ENCODE measurements around the gene TMEM115.
A peak's percentile ranks its signal among the peaks of the same experiment; 100 is the strongest.

TMEM115 gene

GRCh38 chr3:50339485-50340146, 19.7 kb downstream of the TMEM115 start:
- Mint-ChIP-seq H3K36me3 (peaks cover 16 to 42% of the 10 kb centered on the region in 2 donors), H3K4me1 (peaks cover 32 to 74% of the 10 kb centered on the region in 2 donors), H3K4me3 (peak overlapping the region; percentile 90 to 94), H3K27ac (peak overlapping the region; percentile 98), H3K27me3 (no peaks in the 10 kb centered on the region), H3K9me3 (no peaks in the 10 kb centered on the region)
- no peak for DNase-seq
- ATAC-seq (replicated peaks): no peak

GRCh38 chr3:50338965-50339364, 20.4 kb downstream of the TMEM115 start:
- Mint-ChIP-seq H3K36me3 (peaks cover 21 to 47% of the 10 kb centered on the region in 2 donors), H3K27ac (peak overlapping the region; percentile 98), H3K27me3 (no peaks in the 10 kb centered on the region)

GRCh38 chr3:50337175-50337861, 22.0 kb downstream of the TMEM115 start:
- Mint-ChIP-seq H3K36me3 (peaks cover 26 to 50% of the 10 kb centered on the region in 2 donors), H3K9me3 (no peaks in the 10 kb centered on the region), H3K4me1 (peaks cover 34 to 77% of the 10 kb centered on the region in 2 donors), H3K27ac (peak overlapping the region; percentile 98), H3K4me3 (peak overlapping the region; percentile 90 to 94), H3K27me3 (no peaks in the 10 kb centered on the region)
- ATAC-seq (replicated peaks) (peak; percentile 79 to 82), DNase-seq (peak; percentile 99)

More at GRCh38 chr3:50338965-50339364, 20.4 kb downstream of the TMEM115 start:
- H3K4me1 Mint-ChIP-seq: peaks cover 37 to 79% of the 10 kb centered on the region in 2 donors
- H3K9me3 Mint-ChIP-seq: no peaks in the 10 kb centered on the region
- DNase-seq: no peak
- no peak for ATAC-seq (replicated peaks)
- H3K4me3 Mint-ChIP-seq: peak overlapping the region; percentile 90 to 94

GRCh38 chr3:50336452-50337174, 22.7 kb downstream of the TMEM115 start:
- peaks cover 26 to 50% of the 10 kb centered on the region in 2 donors for H3K36me3 Mint-ChIP-seq
- H3K9me3 Mint-ChIP-seq: no peaks in the 10 kb centered on the region
- peak overlapping the region; percentile 98 for H3K27ac Mint-ChIP-seq
- H3K4me1 Mint-ChIP-seq: peaks cover 34 to 70% of the 10 kb centered on the region in 2 donors
- ATAC-seq (replicated peaks): peak; percentile 33 to 35
- DNase-seq: no peak
- peak overlapping the region; percentile 90 to 94 for H3K4me3 Mint-ChIP-seq
- no peaks in the 10 kb centered on the region for H3K27me3 Mint-ChIP-seq

GRCh38 chr3:50334339-50335075, 24.8 kb downstream of the TMEM115 start:
- Mint-ChIP-seq H3K4me1 (peaks cover 34 to 61% of the 10 kb centered on the region in 2 donors), H3K4me3 (no peak overlapping the region), H3K9me3 (no peaks in the 10 kb centered on the region), H3K27ac (peak overlapping the region; percentile 14), H3K27me3 (no peaks in the 10 kb centered on the region), H3K36me3 (peaks cover 43 to 57% of the 10 kb centered on the region in 2 donors)
- no peak for ATAC-seq (replicated peaks)
- no peak for DNase-seq

GRCh38 chr3:50333744-50334328, 25.5 kb downstream of the TMEM115 start:
- Mint-ChIP-seq H3K27ac (peak overlapping the region; percentile 14), H3K4me1 (peaks cover 30 to 60% of the 10 kb centered on the region in 2 donors), H3K36me3 (peaks cover 45 to 52% of the 10 kb centered on the region in 2 donors), H3K4me3 (peak overlapping the region in 1 of 2 donors; percentile 39), H3K27me3 (no peaks in the 10 kb centered on the region), H3K9me3 (no peaks in the 10 kb centered on the region)
- DNase-seq (no peak), ATAC-seq (replicated peaks) (no peak)

GRCh38 chr3:50331364-50331907, 27.9 kb downstream of the TMEM115 start:
- ATAC-seq (replicated peaks) (no peak), DNase-seq (no peak)
- Mint-ChIP-seq H3K27me3 (no peaks in the 10 kb centered on the region), H3K27ac (no peak overlapping the region), H3K4me1 (peaks cover 29 to 69% of the 10 kb centered on the region in 2 donors), H3K9me3 (no peaks in the 10 kb centered on the region), H3K36me3 (peaks cover 35 to 45% of the 10 kb centered on the region in 2 donors), H3K4me3 (no peak overlapping the region)

- no peak for ATAC-seq (replicated peaks)
- Mint-ChIP-seq H3K27me3 (no peaks in the 10 kb centered on the region), H3K4me3 (no peak overlapping the region), H3K9me3 (no peaks in the 10 kb centered on the region), H3K27ac (no peak overlapping the region), H3K4me1 (peaks cover 25 to 69% of the 10 kb centered on the region in 2 donors), H3K36me3 (peaks cover 36 to 39% of the 10 kb centered on the region in 2 donors)
- no peak for DNase-seq
Measured at GRCh38 chr3:50330330-50330729, 29.0 kb downstream of the TMEM115 start.

- H3K9me3 Mint-ChIP-seq: no peaks in the 10 kb centered on the region
- DNase-seq: peak; percentile 92
- H3K4me1 Mint-ChIP-seq: peaks cover 21 to 72% of the 10 kb centered on the region in 2 donors
- H3K27me3 Mint-ChIP-seq: no peaks in the 10 kb centered on the region
- peak within 1 kb of the TSS; percentile 93 to 95 for H3K4me3 Mint-ChIP-seq
- ATAC-seq (replicated peaks): peak; percentile 94 to 96
- H3K27ac Mint-ChIP-seq: peak within 1 kb of the TSS; percentile 94
- peaks cover 32 to 43% of the 10 kb centered on the region in 2 donors for H3K36me3 Mint-ChIP-seq
Measured at GRCh38 chr3:50327943-50328691, 31.2 kb downstream of the TMEM115 start, which contains the start of gene TUSC2. TSS of gene TUSC2 (minus strand) at chr3:50328223. CDS start at chr3:50328099, 124 bp downstream.

GRCh38 chr3:50327129-50327528, 32.2 kb downstream of the TMEM115 start:
- Mint-ChIP-seq H3K4me1 (peaks cover 24 to 76% of the 10 kb centered on the region in 2 donors), H3K27ac (peak overlapping the region; percentile 65), H3K36me3 (peaks cover 32 to 45% of the 10 kb centered on the region in 2 donors), H3K9me3 (no peaks in the 10 kb centered on the region), H3K4me3 (peak overlapping the region; percentile 93 to 95), H3K27me3 (no peaks in the 10 kb centered on the region)
- no peak for ATAC-seq (replicated peaks)
- DNase-seq: no peak

- ATAC-seq (replicated peaks) (no peak), DNase-seq (no peak)
- H3K27me3 Mint-ChIP-seq: no peaks in the 10 kb centered on the region
- H3K9me3 Mint-ChIP-seq: no peaks in the 10 kb centered on the region
- no peak overlapping the region for H3K27ac Mint-ChIP-seq
- H3K36me3 Mint-ChIP-seq: peaks cover 29 to 45% of the 10 kb centered on the region in 2 donors
- H3K4me1 Mint-ChIP-seq: peaks cover 24 to 81% of the 10 kb centered on the region in 2 donors
- peak overlapping the region; percentile 25 to 35 for H3K4me3 Mint-ChIP-seq
Measured at GRCh38 chr3:50326182-50326541, 33.2 kb downstream of the TMEM115 start.

- no peak for ATAC-seq (replicated peaks)
Measured at GRCh38 chr3:50325497-50326181, 33.7 kb downstream of the TMEM115 start.

More at GRCh38 chr3:50325497-50326181, 33.7 kb downstream of the TMEM115 start:
- H3K27me3 Mint-ChIP-seq: no peaks in the 10 kb centered on the region
- peak overlapping the region in 1 of 2 donors; percentile 19 for H3K4me3 Mint-ChIP-seq
- H3K36me3 Mint-ChIP-seq: peaks cover 24 to 44% of the 10 kb centered on the region in 2 donors
- no peak for DNase-seq
- no peak overlapping the region for H3K27ac Mint-ChIP-seq
- H3K4me1 Mint-ChIP-seq: peaks cover 25 to 83% of the 10 kb centered on the region in 2 donors
- no peaks in the 10 kb centered on the region for H3K9me3 Mint-ChIP-seq

Data from stimulated activated naive B cell treated with anti-CD40 and anti-IgM and Interleukin-4, amounts not matched to agents 10 μg/mL and 1 μg/mL and 100 μg/mL, for 72 hours (primary cell).